Ramos (cell line): ENCODE results near the gene OR2T2.
"Not testable (repeated sequence)": the region's sequence is repeated elsewhere in the genome, so short reads cannot be mapped to it uniquely, and the experiment has no call there.

ENCODE experiments used
- in situ Hi-C: fragments of 300-500 bp; cut with MboI; formaldehyde crosslinking; loops from one replicate; pipeline ENCODE4 v1.14.3; 2022; ENCODE audit warnings: low sequenced_read_pairs; ENCODE audit not compliant: unreplicated experiment

OR2T2 gene

GRCh38 chr1:248445399-248445798 is at the start of gene OR2T2:
TSS of gene OR2T2 (plus strand) at chr1:248445637. CDS start at chr1:248452798, 7,161 bp downstream.
- in situ Hi-C loops = not testable (repeated sequence)

GRCh38 chr1:248402748-248403147 is 42.7 kb upstream of the OR2T2 start, which contains the start of gene OR2T1:
TSS of gene OR2T1 (plus strand) at chr1:248403048. CDS start at chr1:248406148, 3,100 bp downstream.
- in situ Hi-C loops = no loop called here

GRCh38 chr1:248404024-248404423 is 41.4 kb upstream of the OR2T2 start:
- in situ Hi-C loops = no loop called here

- in situ Hi-C loops = no loop called here
Observed at GRCh38 chr1:248406721-248407692, 38.4 kb upstream of the OR2T2 start.

- in situ Hi-C loops = no loop called here
Observed at GRCh38 chr1:248416226-248416625, 29.2 kb upstream of the OR2T2 start.

- in situ Hi-C loops = no loop called here
Observed at GRCh38 chr1:248417854-248418253, 27.6 kb upstream of the OR2T2 start.

GRCh38 chr1:248421384-248421783 is 24.1 kb upstream of the OR2T2 start:
- in situ Hi-C loops = no loop called here

GRCh38 chr1:248427526-248428191 is 17.8 kb upstream of the OR2T2 start:
- in situ Hi-C loops = not testable (repeated sequence)

GRCh38 chr1:248428192-248428533 is 17.3 kb upstream of the OR2T2 start:
- in situ Hi-C loops = not testable (repeated sequence)

GRCh38 chr1:248431683-248432082 is 13.8 kb upstream of the OR2T2 start:
- in situ Hi-C loops = not testable (repeated sequence)

- in situ Hi-C loops = not testable (repeated sequence)
Observed at GRCh38 chr1:248432201-248432600, 13.2 kb upstream of the OR2T2 start.

GRCh38 chr1:248433811-248434415 is 11.5 kb upstream of the OR2T2 start:
- in situ Hi-C loops = not testable (repeated sequence)

- in situ Hi-C loops = not testable (repeated sequence)
Observed at GRCh38 chr1:248434913-248435312, 10.5 kb upstream of the OR2T2 start.

- in situ Hi-C loops = not testable (repeated sequence)
Observed at GRCh38 chr1:248436303-248436702, 9.1 kb upstream of the OR2T2 start.

- in situ Hi-C loops = not testable (repeated sequence)
Observed at GRCh38 chr1:248438668-248439067, 6.8 kb upstream of the OR2T2 start.

- in situ Hi-C loops = not testable (repeated sequence)
Observed at GRCh38 chr1:248439283-248439682, 6.2 kb upstream of the OR2T2 start.

- in situ Hi-C loops = loop anchor here (5.0 kb wide), 1 partner anchor 210 kb away; no protein-coding TSS in a partner anchor
Observed at GRCh38 chr1:248442500-248443277, 2.7 kb upstream of the OR2T2 start.

- in situ Hi-C loops = loop anchor here (5.0 kb wide), 1 partner anchor 208 kb away; no protein-coding TSS in a partner anchor
Observed at GRCh38 chr1:248444603-248445002, 834 bp upstream of the OR2T2 start.

GRCh38 chr1:248448409-248449074 is 3.1 kb downstream of the OR2T2 start:
- in situ Hi-C loops = not testable (repeated sequence)
